Fibroblast of the conjunctiva (primary cell): ENCODE data around the gene PDPR.
A peak's percentile ranks its signal among the peaks of the same experiment; 100 is the strongest.
"Not testable (repeated sequence)": the region's sequence is repeated elsewhere in the genome, so short reads cannot be mapped to it uniquely, and the experiment has no call there.

Experiments
- DNase-seq: peaks from one replicate; pipeline ENCODE4 v3.0.0-alpha.2; 2010; ENCODE audit warnings: low read depth

The PDPR gene

GRCh38 chr16:70162041-70162451 lies 47.9 kb downstream of the PDPR start:
- peak; percentile 20 for DNase-seq

DNA sequence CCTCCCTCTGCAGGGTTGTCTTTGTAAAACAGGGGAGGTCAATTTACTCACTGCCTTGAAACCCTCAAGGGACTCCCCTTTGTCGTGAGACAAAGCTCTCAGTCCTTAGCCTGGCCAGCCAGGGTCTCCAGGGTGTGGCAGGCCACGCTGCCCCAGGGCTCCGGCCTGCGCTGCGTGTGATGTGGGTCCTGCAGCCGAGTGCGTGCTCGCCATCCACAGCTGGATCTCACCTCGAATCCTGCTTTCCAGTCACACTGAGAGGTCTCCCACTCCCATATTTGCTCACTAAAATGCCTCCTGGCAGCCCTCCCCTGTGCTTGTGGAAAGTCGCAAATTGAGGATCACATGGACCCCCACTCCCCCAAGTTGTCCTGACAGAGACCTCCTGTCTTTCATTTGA lies 49.5 kb downstream of the PDPR start:
- no peak for DNase-seq

DNA sequence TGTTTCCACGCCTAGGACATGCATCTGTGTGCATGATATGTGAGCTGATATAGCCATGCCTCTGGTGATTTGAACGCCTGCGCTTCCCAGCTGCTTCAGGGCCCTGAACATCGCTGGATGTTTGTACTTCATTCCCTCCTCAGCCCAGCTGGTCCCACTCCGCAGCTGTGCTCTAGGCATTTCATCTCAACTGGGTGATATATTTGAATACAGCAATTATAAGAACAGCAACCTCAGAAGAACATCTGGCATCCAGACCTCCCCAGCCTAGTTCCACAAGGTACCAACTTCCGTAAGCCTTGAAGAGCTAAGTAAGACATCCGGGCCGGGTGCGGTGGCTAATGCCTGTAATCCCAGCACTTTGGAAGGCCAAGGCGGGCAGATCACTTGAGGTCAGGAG lies 52.6 kb downstream of the PDPR start:
- DNase-seq: not testable (repeated sequence)

GRCh38 chr16:70173212-70173837 lies 59.2 kb downstream of the PDPR start, which contains the start of gene CLEC18C:
TSS of gene CLEC18C (plus strand) at chr16:70173787. CDS start at chr16:70174279, 492 bp downstream.
- DNase-seq: not testable (repeated sequence)

DNA sequence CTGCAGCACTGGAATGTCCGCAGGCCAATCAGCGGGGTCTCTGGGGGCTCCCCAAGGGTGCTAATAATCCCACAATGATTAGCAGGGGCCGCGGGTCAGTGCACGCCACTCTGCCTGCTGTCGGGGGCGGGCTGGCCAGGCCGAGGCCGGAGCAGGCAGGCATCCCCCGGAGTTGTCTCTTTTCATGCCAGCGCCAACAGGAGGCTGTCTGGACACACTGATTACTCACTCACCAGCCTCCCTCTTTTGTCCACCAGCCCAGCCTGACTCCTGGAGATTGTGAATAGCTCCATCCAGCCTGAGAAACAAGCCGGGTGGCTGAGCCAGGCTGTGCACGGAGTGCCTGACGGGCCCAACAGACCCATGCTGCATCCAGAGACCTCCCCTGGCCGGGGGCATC lies 59.8 kb downstream of the PDPR start:
- DNase-seq: not testable (repeated sequence)

DNA sequence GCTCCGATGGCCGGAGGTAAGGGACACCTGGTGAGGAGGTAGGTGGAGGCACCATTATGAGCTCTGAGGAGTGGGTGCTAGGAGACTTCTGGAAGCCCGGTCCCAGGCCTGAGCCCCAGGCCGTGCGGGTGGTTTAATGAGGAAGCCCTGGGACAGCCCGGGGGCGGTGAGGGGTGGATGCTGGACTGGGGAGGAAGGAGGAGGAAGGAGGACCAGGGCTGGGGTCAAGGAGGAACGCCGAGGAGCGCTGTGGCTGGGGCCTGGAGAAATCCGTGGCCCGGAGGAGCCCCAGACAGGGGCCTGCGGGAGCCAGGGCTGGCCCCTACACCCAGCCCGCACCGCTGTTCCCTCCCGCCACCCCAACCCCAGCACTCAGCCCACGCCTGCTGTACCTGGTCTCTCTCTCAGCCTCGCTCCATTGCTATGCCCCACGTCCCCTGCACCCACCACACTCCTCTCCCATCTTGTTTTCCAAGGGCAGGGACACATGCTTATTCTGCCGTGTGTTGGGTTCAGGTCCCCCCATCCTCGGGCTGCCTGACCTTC lies 60.3 kb downstream of the PDPR start:
- DNase-seq: not testable (repeated sequence)

DNA sequence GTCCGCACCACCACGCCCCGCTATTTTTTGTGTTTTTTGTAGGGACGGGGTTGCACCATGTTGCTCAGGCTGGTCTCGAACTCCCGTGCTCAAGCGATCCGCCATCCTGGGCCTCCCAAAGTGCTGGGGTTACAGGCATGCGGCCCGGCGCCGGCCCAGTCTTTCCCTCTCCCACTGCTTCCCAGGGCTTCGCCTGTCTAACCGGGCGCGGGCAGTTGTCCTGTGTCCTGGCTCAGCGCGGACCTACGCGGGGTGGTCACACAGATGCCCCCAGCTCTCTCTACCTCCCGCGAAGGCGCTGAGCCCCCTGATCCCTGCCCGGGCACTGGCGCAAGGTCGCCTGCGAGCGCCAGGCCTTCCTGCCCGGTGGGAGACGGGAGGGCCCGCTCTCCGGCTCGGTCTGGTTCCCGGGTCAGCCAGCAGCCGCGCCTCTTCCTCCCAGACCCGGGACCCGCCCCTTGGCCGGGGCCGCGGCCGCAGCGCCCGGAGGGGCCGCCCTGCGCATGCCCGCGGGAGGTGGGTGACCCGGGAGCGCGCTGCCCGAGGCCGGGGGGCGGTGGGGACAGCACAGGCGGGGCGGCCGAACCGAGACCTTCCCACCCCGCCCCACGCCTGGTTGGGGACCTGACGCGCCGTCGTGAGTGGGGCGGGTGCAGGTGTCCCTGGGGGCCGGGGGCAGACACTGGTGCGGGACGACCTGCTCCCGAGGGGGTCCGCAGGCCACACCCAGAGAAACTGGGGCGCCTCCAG lies 73.9 kb downstream of the PDPR start:
- DNase-seq: not testable (repeated sequence)

DNA sequence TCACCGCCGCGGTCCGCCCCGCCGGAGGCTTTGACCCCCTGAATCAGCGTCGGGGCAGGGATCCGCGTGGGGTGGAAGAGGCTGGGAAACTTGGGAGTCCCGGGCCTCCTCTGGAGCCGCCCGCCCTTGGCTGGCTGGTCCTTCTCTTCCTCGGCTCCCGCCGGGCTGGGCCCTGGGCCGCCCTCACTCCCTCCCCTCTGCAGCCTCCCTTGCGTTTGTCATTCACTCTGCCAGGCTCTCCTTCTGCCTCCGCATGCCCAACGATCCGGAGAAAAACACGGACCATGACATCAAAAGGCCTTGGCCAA lies 74.4 kb downstream of the PDPR start:
- not testable (repeated sequence) for DNase-seq

- DNase-seq: not testable (repeated sequence)
These were observed 76.4 kb downstream of the PDPR start for GRCh38 chr16:70190574-70190973.

- DNase-seq: not testable (repeated sequence)
These were observed 82.7 kb downstream of the PDPR start for GRCh38 chr16:70196683-70197300.

GRCh38 chr16:70197611-70198010 lies 83.5 kb downstream of the PDPR start:
- DNase-seq: not testable (repeated sequence)

GRCh38 chr16:70198230-70198629 lies 84.1 kb downstream of the PDPR start:
- DNase-seq: not testable (repeated sequence)

- not testable (repeated sequence) for DNase-seq
These were observed 84.5 kb downstream of the PDPR start for GRCh38 chr16:70198666-70199065.

- not testable (repeated sequence) for DNase-seq
These were observed 85.0 kb downstream of the PDPR start for GRCh38 chr16:70199170-70199569.

- not testable (repeated sequence) for DNase-seq
These were observed 85.9 kb downstream of the PDPR start for GRCh38 chr16:70200063-70200462.

DNA sequence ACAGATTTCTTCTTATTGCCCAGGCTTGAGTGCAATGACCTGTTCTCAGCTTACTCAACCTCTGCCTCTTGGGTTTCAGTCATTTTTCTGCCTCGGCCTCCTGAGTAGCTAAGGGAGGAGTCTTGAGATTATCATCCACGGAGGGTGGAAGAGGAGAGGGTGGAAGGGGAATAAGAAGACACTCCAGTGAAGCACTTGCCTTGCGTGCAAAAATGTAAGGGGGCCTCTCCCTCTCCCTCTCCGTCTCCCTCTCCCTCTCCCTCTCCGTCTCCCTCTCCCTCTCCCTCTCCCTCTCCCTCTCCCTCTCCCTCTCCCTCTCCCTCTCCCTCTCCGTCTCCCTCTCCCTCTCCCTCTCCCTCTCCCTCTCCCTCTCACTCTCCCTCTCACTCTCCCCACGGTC lies 89.4 kb downstream of the PDPR start:
- DNase-seq: not testable (repeated sequence)

DNA sequence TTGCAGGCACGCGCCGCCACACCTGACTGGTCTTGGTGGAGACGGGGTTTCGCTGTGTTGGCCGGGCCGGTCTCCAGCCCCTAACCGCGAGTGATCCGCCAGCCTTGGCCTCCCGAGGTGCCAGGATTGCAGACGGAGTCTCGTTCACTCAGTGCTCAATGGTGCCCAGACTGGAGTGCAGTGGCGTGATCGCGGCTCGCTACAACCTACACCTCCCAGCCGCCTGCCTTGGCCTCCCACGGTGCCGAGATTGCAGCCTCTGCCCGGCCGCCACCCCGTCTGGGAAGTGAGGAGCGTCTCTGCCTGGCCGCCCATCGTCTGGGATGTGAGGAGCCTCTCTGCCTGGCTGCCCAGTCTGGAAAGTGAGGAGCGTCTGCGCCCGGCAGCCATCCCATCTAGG lies 89.9 kb downstream of the PDPR start:
- DNase-seq: not testable (repeated sequence)

GRCh38 chr16:70204668-70205405 lies 90.7 kb downstream of the PDPR start:
- not testable (repeated sequence) for DNase-seq

DNA sequence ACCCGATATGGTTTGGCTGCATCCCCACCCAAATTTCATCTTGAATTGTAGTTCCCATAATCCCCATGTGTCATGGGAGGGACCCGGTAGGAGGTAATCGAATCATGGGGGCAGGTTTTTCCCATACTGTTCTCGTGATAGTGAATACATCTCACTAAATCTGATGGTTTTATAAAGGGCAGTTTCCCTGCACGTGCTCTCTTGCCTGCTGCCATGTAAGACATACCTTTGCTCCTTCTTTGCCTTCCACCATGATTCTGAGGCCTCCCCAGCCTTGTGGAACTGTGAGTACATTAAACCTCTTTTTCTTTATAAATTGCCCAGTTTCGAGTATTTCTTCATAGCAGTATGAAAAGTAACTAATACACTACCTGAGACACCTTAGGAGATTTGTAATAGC lies 92.2 kb downstream of the PDPR start:
- DNase-seq: not testable (repeated sequence)
